22Rv1 (cell line): ENCODE results near the gene PRKCQ.

ENCODE experiments used
- H3K27ac ChIP-seq: fragments of 450-650 bp; 2 replicates; pipeline ENCODE4 v1.5.1; 2017
- CTCF ChIP-seq: fragments of 450-650 bp; IDR thresholded peaks from 2 replicates; pipeline ENCODE4 v1.5.1; 2017; ENCODE audit warnings: mild to moderate bottlenecking
- ZFX ChIP-seq: fragments of 450-650 bp; IDR thresholded peaks from 2 replicates; pipeline ENCODE4 v1.6.1; 2017; ENCODE audit warnings: antibody characterized with exemption, borderline replicate concordance

PRKCQ gene

GRCh38 chr10:6505300-6505699 is 74.8 kb downstream of the PRKCQ start:
- TF ChIP-seq CTCF = no peak
- H3K27ac ChIP-seq = no peak overlapping the region

- TF ChIP-seq CTCF (no peak), ZFX (no peak)
- H3K27ac ChIP-seq = no peak overlapping the region
Observed at GRCh38 chr10:6504296-6504695, 75.8 kb downstream of the PRKCQ start.

DNA sequence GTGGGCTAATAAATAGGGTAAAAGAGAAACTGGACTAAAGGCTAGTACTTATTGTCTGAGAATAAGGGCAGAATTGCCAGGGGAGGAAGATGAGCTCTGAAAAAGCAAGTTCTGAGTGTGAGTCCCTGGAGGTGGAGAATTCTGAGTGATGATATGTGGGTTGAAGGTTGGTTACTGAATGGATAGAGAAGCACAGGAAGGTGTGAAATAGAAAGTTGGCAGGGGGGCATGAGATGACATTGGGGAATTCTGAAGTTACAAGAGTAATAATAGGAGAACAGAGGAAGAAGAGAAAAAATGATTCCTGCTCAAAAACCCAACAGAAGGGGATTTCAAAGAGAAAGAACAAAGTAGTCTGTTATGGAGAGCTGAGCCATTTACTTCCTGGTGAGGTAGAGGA is 76.9 kb downstream of the PRKCQ start:
- no peak for TF ChIP-seq ZFX
- no peak for TF ChIP-seq CTCF
- no peak overlapping the region for H3K27ac ChIP-seq

DNA sequence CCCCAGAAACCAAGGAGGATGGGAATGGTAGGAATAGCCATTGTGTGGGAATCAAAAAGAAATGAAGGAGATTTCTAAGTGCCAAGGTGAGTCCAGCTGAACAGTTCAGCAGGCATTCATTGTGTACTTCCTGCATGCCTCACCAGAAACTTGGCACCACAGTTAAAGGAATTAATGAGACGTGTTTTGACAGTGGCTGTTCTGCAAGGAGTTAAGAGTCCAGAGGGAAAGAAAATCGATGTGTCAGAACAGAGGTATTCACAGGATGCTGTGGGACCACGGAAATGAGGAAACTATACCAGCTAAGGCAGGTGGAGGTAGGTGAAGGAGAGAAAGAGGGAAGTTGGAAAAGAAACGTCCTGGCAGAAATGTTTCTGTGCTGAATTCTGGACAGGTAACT is 78.1 kb downstream of the PRKCQ start:
- no peak overlapping the region for H3K27ac ChIP-seq
- TF ChIP-seq CTCF (no peak), ZFX (no peak)

- TF ChIP-seq ZFX (no peak), CTCF (no peak)
Observed at GRCh38 chr10:6499974-6500373, 80.1 kb downstream of the PRKCQ start.

DNA sequence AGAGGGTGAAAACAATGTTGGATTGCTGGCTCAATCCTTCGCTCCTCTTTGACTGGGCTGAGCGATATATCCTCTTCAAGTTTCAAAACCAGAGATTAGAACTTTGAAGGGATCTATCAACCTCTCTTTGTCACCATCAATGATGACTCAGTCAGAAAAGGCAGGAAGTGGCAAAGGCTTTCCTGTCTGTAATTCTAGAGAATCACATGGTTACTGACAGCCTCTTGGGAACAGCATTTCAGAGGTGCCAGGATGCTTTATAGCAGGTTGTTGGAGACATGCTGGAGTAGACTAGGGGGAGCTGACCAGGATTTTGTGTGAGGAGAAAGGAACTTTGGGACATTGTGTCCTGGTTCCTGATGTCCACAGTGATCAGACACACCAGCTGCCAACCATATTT is 81.3 kb downstream of the PRKCQ start:
- TF ChIP-seq ZFX (no peak), CTCF (no peak)
- H3K27ac ChIP-seq = no peak overlapping the region

More at GRCh38 chr10:6499974-6500373, 80.1 kb downstream of the PRKCQ start:
- H3K27ac ChIP-seq = no peak overlapping the region

DNA sequence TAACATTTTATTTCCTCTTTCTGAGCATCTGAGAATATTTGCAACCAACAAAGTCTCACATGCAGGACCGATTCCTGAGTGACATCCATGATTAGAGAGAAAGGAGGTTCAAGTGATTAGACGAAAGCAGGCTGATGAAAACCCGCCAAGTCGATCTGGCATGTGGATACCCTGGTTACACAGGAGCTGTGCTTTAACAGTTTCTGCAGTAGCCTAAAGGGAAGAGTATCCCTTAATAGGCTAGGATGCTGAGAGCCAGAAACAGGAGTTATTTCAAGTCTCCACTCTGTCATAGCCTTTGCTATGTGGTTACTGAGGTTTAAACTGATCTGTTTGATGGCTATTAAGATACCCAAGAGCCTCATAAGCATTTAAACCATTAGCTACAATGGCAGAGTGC is 82.5 kb downstream of the PRKCQ start:
- no peak overlapping the region for H3K27ac ChIP-seq
- TF ChIP-seq ZFX = no peak

- no peak for TF ChIP-seq CTCF
- no peak for TF ChIP-seq ZFX
- no peak overlapping the region for H3K27ac ChIP-seq
Observed at GRCh38 chr10:6494936-6495592, 85.0 kb downstream of the PRKCQ start.
